Epithelial cell of proximal tubule (primary cell): ENCODE data around the gene DPH1. TPM values are rescaled to one million over a fixed set of nuclear protein-coding genes. Genes with fewer than 3 reads are reported as not detected.

Experiments
- DNase-seq: peaks from one replicate; pipeline ENCODE4 v3.0.0-alpha.2; 2011; ENCODE audit warnings: low read depth
- H3K4me3 ChIP-seq: 2 replicates; pipeline ENCODE4 v1.5.1; 2011; ENCODE audit warnings: low read depth, mild to moderate bottlenecking, low read length
- total RNA-seq: library from RNA; depleted of rRNA; stranded (reverse); fragments of >200 nt; gene quantifications from 2 replicates; pipeline ENCODE4 v1.2.3, GENCODE V29; 2015
- TF ChIP-seq, protein P1 (sequence below): conservative IDR thresholded peaks from 2 replicates; pipeline ENCODE4 v1.5.1; 2012; ENCODE audit warnings: low read depth, mild to moderate bottlenecking, low read length

DPH1 gene
- total RNA-seq, 1 donor from 2014 or later = 33.1 TPM

DNA sequence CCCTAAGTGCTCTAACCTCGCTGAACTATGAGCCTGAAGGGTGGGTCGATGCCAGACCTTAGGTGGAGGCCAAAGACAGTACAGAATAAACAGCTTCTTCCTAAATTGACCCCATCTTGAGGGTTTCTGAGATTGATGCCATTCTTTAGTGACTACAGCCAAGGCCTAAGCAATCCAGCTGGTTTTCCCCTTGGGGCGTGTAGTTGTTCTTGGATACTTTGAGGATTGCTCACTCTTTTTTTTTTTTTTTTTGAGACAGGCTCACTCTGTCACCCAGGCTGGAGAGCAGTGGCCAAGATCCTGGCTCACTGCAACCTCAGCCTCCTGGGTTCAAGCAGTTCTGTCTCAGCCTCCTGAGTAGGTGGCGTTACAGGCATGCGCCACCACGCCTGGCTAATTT lies 13.8 kb downstream of the DPH1 start:
- TF ChIP-seq, protein P1, sequence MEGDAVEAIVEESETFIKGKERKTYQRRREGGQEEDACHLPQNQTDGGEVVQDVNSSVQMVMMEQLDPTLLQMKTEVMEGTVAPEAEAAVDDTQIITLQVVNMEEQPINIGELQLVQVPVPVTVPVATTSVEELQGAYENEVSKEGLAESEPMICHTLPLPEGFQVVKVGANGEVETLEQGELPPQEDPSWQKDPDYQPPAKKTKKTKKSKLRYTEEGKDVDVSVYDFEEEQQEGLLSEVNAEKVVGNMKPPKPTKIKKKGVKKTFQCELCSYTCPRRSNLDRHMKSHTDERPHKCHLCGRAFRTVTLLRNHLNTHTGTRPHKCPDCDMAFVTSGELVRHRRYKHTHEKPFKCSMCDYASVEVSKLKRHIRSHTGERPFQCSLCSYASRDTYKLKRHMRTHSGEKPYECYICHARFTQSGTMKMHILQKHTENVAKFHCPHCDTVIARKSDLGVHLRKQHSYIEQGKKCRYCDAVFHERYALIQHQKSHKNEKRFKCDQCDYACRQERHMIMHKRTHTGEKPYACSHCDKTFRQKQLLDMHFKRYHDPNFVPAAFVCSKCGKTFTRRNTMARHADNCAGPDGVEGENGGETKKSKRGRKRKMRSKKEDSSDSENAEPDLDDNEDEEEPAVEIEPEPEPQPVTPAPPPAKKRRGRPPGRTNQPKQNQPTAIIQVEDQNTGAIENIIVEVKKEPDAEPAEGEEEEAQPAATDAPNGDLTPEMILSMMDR = no peak
- DNase-seq = no peak
- H3K4me3 ChIP-seq = no peak overlapping the region

DNA sequence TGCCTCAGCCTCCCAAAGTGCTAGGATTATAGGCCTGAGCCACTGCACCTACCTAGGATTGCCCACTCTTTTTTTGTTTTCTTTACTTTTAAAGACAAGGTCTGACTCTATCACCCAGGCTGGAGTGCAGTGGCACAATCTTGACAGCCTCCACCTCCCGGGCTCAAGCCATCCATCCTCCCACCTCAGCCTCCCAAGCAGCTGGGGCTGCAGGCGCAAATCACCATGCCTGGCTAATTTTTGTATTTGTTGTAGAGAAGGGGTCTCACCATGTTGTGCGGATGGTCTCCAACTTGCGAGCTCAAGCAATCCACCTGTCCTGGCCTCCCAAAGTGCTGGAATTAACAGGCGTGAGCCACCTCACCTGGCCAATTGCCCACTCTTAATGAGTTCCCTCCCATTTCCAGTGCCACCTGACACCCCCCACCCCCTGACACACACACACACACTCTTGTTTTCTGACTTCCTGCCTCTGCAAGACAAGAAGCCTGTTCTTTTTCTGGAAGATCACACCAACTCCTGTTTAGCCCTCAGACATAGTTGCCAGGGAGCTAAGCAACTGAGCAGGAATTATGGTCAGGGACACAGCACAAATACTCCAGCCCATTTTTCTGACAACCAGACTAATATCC lies 14.4 kb downstream of the DPH1 start:
- TF ChIP-seq, protein P1 = no peak
- no peak overlapping the region for H3K4me3 ChIP-seq
- no peak for DNase-seq

- no peak for DNase-seq
- H3K4me3 ChIP-seq = no peak overlapping the region
- TF ChIP-seq, protein P1 = no peak
Observed at GRCh38 chr17:2047590-2047989, 17.6 kb downstream of the DPH1 start.

DNA sequence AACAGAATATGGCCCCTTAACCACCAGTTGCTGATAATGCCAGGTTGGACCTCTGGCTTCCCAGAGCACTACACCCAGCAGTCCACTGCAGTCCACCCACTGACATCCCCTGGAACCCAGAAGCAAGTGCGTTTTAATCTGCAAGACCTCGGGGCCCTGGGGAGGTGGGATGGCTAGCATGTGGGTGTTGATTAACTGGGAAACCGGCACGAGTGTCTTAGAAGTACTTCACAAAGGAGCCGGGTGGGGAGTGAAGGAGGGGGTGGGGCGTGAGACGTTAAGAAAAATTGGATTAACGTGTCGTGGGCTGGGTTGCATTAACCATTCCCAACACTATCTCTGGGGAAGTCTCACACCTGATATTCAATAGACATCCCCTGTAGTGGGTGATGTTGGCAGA lies 18.9 kb downstream of the DPH1 start:
- TF ChIP-seq, protein P1 = no peak
- H3K4me3 ChIP-seq = peak overlapping the region; percentile 66
- no peak for DNase-seq

DNA sequence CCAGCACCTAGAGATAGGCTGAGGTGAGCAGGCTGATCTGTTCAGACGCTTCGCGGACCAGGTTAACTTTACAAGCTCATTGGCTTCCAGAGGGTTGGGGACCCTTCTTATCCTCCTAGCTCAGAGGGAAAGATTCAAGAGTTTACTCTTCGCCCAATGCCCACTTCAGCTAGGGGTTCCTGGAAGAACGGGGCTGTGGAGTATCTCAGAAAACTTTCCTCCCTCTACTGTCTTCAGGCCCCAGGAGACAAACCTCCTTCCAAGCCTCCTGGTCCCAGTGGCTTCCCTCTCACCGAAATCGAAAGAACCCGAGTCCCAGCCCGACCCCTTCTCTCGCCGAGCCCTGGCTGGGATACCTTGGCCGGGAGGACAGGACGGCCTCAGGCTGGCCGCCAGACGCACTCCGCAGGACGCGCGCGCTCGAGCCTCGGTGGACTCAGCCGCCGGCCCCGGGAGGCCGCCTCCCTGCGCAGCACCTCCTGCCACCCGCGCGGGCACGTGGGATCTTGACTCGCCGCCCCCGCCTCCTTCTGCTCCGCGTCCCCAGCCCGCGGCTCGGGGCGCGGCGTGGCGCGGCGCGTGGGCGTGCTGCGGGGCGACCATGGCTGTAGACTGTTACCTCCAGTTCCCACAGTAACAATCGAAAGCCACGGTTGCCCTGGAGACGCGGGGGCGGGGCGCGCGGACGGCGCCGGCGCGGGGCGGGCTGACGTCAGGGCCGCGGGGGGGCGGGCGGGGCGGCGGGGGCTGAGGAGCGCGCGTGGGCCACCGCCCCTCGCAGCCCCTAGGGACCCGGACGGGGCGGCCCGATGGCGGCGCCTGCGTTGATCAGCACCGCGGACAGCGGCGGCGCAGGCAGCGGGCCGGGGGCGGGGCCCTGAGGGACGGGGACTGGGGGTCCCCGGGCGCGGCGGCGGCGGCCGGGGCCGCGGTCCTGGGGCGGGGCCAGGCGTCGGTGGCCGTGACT lies 19.7 kb downstream of the DPH1 start:
- DNase-seq = no peak
- H3K4me3 ChIP-seq = peak overlapping the region; percentile 66
- TF ChIP-seq, protein P1 = no peak

DNA sequence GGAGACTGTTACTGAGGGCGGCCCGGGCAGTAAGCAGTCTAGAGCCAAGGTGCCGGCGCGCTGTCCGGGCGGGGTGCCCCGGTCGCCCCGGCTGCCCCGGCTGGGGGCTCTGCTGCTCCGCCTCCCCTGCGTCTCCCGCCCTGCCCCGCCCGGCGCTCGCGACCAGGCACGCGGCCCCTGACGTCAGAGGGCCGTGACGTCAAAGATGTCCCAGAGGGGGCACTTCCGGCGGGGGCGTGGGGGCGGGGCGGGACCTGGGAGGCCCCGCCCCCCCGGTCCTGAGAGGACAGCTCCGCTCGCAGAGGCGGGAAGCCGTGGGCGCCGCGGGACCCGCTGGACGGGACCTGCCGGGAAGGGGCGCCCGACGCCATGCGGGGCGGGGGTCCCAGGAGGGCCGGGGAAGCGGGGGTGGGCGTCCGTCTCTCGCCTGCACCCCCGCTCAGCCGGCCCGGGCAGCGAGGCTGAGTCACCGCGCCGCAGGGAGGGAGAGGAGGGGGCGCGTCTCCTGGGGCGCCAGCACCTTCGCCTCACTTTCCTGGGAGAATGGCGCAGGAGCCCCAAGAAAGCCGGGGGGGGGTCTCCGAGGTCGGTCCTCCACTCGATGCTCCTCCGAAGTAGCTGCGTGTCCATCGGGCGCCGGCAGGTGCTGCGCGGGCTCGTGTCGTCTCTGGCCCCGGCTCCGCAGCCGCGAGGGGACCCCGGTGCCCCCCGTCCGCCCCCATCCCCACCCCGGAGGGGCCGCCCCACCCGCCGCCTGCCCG lies 20.5 kb downstream of the DPH1 start:
- TF ChIP-seq, protein P1 = no peak
- DNase-seq = no peak
- peak overlapping the region; percentile 66 for H3K4me3 ChIP-seq
